GM10266 (cell line): ENCODE results near the gene DNASE1L3.

Experiments used
- DNase-seq: peaks from one replicate; pipeline ENCODE4 v3.0.0; 2012; ENCODE audit errors: extremely low spot score
- TF ChIP-seq, protein P1 (sequence below): IDR thresholded peaks from 2 replicates; pipeline ENCODE4 v1.5.1; 2012; ENCODE audit warnings: mild to moderate bottlenecking, low read depth; ENCODE audit not compliant: control insufficient read depth, insufficient read depth; ENCODE audit errors: missing control alignments

Gene DNASE1L3

GRCh38 chr3:58154626-58155449 lies 55.9 kb downstream of the DNASE1L3 start:
- TF ChIP-seq, protein P1, sequence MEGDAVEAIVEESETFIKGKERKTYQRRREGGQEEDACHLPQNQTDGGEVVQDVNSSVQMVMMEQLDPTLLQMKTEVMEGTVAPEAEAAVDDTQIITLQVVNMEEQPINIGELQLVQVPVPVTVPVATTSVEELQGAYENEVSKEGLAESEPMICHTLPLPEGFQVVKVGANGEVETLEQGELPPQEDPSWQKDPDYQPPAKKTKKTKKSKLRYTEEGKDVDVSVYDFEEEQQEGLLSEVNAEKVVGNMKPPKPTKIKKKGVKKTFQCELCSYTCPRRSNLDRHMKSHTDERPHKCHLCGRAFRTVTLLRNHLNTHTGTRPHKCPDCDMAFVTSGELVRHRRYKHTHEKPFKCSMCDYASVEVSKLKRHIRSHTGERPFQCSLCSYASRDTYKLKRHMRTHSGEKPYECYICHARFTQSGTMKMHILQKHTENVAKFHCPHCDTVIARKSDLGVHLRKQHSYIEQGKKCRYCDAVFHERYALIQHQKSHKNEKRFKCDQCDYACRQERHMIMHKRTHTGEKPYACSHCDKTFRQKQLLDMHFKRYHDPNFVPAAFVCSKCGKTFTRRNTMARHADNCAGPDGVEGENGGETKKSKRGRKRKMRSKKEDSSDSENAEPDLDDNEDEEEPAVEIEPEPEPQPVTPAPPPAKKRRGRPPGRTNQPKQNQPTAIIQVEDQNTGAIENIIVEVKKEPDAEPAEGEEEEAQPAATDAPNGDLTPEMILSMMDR = no peak
- no peak for DNase-seq

GRCh38 chr3:58153371-58153770 lies 57.4 kb downstream of the DNASE1L3 start:
- TF ChIP-seq, protein P1 = no peak

DNA sequence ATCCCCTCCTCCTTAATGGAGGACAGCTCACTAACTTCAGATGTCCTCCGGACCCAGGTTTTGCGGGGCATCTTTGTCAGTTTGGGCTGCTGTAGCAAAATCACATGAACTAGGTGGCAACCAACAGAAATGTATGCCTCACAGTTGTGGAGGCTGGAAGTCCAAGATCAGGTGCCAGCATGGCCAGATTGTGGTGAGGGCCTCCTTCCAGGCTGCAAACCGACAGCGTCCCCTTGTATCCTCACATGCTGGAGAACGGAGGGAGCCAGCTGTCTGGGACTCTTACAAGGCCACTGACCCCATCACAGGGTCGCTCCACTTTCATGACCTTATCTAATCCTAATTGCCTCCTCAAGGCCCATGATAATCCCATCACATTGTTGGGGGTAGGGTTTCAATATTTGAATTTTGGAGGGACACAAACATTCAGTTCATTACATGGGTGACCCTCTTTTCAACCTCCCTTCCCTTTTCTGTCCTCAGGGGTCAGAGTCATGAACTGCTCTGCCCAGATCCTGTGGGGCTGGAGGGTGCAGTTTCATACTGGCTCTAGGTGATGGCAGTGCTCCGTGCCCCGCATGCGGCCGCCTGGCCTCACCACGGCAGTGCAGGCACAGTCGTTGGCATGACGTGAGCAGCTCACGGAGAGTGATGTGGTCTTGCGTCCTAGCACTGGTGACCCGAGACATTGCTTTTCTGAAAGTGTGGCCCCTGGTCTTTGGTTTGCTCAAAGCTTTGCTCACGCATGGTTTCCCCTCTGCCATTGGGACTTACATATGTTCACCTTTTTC lies 58.4 kb downstream of the DNASE1L3 start:
- TF ChIP-seq, protein P1 = no peak
- no peak for DNase-seq

More at GRCh38 chr3:58153371-58153770, 57.4 kb downstream of the DNASE1L3 start:
- no peak for DNase-seq

DNA sequence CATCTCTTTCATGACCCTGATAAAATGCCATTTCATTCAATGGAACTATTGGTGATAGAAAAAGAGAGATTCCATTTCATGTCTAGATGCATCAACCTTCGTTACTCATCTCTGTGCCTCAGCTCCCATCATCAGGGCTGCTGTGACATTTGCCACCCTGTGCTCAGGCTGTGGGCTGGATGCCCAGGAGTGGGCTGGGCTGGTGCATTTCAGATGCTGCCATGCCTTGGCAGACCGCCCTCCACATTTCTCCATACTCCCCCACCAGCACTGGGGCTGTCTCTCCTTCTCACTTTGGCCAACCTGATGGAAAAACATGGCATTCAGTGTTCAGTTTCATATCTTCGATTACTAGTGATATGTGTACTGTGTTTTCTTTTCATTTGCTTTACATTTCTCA lies 59.1 kb downstream of the DNASE1L3 start:
- TF ChIP-seq, protein P1 = no peak
- no peak for DNase-seq

- DNase-seq = no peak
- TF ChIP-seq, protein P1 = no peak
These were observed 60.0 kb downstream of the DNASE1L3 start for GRCh38 chr3:58150810-58151199.

DNA sequence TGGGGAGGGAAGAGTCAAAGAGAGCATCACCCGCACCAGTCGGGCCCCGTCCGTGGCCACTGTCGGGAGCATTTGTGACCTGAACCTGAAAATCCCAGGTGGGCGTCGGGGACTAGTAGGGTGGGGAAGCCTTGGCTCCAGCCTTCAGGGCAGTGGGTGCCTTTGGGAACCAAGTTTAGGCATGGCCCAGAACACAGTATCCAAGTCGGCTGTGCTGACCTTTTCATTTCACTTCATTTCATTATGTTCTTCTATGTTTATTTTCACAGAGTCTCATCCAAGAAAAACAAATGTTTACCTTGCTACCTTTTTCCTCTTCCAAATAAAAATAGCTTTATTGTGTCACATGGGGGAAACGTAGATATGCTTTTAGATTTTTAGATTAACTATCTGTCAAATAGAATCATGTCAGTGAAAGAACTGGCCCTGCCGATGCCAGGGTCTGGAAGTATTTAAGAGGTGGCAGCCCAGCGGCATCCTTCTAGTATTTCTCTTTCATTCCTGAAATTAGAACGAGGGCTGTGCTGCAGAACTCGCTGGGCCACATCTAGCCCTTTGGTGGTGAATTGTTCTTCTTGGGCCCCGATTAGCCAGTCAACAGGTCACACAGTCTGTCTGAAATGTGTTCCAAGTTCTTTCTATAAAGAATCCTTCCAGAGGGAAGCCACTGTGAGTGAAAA lies 60.5 kb downstream of the DNASE1L3 start:
- DNase-seq = no peak
- TF ChIP-seq, protein P1 = no peak
